22Rv1 (cell line): ENCODE data around the gene TUBB1.

Experiments used
- H3K27ac ChIP-seq: fragments of 450-650 bp; 2 replicates; pipeline ENCODE4 v1.5.1; 2017
- ZFX ChIP-seq: fragments of 450-650 bp; IDR thresholded peaks from 2 replicates; pipeline ENCODE4 v1.6.1; 2017; ENCODE audit warnings: antibody characterized with exemption, borderline replicate concordance
- TF ChIP-seq, protein P1 (sequence below): fragments of 450-650 bp; IDR thresholded peaks from 2 replicates; pipeline ENCODE4 v1.5.1; 2017; ENCODE audit warnings: mild to moderate bottlenecking

Gene TUBB1

DNA sequence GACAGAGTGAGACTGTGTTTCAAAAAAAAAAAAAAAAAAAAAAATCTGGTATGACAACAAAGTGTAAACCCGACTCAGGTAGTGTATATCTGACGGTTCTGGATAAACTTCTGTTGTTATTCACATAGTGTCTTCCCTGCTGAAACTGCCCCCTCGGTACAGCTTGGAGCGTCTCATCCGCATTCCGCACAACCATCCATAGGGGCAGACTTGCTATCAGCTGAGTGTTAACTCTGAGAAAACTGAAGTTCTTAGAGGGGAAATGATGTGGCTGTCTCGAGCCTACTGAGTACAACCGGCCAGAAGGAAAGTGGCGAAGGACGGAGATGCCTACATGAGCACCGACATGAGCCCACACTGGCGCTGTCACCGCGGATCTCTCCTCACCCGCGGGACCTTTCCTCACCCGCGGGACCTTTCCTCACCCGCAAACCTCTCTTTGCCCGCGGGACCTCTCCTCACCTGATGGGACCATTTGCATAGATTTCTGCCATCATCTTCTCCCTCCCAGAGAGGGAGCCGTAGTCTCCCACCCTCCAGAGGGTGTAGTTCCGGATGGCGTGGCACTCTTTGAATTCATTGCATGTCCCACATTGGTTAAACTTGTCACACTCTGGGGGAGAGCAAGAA lies 22.0 kb upstream of the TUBB1 start:
- TF ChIP-seq, protein P1, sequence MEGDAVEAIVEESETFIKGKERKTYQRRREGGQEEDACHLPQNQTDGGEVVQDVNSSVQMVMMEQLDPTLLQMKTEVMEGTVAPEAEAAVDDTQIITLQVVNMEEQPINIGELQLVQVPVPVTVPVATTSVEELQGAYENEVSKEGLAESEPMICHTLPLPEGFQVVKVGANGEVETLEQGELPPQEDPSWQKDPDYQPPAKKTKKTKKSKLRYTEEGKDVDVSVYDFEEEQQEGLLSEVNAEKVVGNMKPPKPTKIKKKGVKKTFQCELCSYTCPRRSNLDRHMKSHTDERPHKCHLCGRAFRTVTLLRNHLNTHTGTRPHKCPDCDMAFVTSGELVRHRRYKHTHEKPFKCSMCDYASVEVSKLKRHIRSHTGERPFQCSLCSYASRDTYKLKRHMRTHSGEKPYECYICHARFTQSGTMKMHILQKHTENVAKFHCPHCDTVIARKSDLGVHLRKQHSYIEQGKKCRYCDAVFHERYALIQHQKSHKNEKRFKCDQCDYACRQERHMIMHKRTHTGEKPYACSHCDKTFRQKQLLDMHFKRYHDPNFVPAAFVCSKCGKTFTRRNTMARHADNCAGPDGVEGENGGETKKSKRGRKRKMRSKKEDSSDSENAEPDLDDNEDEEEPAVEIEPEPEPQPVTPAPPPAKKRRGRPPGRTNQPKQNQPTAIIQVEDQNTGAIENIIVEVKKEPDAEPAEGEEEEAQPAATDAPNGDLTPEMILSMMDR = no peak
- no peak for TF ChIP-seq ZFX
- H3K27ac ChIP-seq = no peak overlapping the region; the same call in 1 of the 2 replicates

DNA sequence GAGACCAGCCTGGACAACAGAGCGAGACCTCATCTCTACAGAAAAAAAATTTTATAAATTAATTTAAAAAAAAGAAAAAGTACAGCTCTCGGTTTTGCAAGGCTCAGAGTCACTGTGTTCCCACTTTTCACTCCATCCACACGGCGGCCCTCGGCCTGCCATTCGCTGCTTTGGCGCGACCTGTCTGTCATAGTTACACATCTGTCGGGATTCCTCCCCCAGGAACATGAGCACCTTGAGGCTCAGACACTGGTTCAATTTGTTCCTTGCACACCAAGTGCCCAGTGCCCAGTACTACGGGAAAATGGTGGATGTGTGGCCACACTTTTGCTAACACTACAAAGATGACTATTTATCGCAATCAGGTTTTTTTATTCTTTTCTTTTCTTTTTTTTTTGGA lies 20.6 kb upstream of the TUBB1 start:
- H3K27ac ChIP-seq = no peak overlapping the region
- TF ChIP-seq ZFX = no peak
- TF ChIP-seq, protein P1 = no peak

DNA sequence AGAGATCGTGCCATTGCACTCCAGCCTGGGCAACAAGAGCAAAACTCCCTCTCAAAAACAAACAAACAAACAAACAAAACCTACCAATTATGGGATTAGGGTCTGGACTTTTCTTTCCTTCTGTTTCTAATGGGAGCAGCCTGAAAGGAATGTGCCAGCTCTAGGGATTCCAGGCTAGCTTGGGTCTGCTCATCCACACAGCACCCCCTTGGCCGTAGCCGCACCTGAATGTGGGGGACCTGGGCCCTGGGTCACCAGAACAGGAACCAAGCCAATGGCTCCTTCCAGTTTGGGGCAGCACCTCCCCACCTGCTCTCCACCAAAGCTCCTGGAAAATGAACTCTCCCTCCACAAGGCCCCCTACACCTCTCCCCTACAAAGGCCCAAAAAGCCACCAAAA lies 18.9 kb upstream of the TUBB1 start:
- no peak for TF ChIP-seq ZFX
- TF ChIP-seq, protein P1 = no peak

DNA sequence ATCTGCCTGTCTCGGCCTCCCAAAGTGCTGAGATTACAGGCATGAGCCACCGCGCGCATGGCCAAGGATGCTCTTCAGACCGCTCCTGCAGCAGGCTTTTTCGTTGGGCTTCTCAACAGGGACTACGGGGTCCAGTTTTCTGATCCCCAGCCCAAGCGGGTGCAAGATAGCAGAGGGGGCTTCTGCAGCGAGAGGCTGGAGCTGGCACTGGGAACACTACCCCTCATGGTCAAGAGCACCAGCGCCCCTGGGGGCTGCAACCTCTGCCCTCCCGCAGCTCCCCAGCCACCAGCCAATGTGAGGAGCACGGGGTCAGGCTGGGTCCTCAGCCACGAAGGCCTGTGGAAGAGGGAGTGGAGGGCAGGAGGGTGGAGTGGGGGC lies 18.2 kb upstream of the TUBB1 start:
- TF ChIP-seq, protein P1 = no peak
- TF ChIP-seq ZFX = no peak
- no peak overlapping the region for H3K27ac ChIP-seq

More for the DNA sequence above, 18.9 kb upstream of the TUBB1 start:
- no peak overlapping the region for H3K27ac ChIP-seq

DNA sequence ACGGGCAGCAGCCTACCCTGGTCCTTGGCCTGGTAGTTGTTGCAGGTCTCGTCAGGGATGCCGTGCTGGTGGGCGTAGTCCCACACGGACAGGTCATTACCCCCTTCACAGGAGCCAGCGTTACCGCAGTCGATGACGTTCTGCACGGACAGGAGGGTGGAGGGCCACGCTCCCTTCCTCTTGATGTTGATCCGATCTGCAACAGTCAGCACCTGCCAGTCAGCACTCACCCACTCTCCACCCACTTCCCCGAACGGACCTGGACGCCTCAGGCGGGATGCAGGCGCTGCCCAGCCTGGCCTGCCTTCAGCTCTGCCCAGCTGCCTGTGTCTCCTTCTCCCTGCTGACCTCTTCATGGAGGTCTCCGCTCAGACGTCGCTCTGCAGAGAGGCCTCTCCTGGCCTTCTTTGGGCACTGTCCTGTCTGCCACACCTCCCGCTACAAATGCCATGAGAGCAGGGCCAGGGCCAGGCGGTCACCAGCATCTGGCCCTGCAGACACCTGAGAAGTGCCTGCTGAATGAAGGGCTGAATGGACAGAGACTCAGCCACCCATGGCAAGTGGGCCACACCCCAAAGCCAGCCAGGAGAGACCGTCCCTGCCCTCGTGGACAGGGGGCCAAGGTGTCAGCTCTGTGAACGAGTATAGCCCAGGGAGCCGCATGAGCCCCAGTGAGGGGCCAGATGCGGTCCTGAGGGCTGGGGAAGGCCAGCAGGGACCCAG lies 17.6 kb upstream of the TUBB1 start:
- no peak for TF ChIP-seq ZFX
- TF ChIP-seq, protein P1 = no peak
- no peak overlapping the region for H3K27ac ChIP-seq

DNA sequence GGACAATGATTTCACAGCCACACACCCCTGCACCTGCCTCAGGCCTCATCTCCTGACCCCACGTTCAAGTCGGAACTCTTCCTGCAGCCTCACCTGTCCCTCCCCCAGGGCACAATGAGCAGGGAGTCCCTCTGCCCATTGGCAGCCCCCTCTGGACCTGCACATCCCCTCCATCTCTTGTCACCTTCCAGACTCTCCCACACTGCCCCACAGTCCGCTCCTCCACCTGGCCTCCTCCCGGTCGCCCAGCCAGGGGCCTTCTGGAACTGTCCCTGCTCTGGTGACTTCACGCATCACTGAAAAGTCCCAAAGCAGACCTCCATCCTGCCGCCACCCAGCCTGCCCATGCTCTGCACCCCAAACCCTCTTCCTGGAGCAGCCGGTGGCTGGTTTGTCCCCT lies 16.8 kb upstream of the TUBB1 start:
- no peak for TF ChIP-seq ZFX
- TF ChIP-seq, protein P1 = no peak

DNA sequence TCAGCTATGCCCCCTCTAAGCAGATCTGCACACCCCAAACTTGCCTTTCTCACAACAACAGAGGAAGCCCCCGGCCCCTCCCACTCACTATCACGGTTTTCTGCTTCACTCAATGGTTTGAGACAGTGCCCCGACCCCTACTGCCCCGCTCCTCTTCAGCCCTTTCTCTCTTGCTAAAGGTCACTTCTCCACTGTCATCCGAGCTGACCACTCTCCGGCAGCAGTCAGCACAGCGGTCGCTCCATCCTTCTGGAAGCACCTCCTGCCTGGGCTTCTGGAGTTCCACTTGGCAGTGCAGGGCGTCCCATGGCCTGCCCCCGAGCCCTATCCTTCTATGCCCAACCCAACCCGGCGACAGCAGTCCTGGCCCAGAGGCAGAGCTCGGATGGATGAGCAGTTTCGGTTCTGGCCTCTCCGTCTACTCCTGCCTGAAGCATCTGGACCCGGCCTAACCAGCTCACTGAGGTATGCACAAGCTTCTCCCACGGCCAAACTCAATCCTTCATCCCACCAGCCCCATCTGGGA lies 16.3 kb upstream of the TUBB1 start:
- H3K27ac ChIP-seq = no peak overlapping the region
- TF ChIP-seq ZFX = no peak
- TF ChIP-seq, protein P1 = no peak

More for the DNA sequence above, 16.8 kb upstream of the TUBB1 start:
- no peak overlapping the region for H3K27ac ChIP-seq
